DMS 273 (cell line): ENCODE measurements around the gene EHD3.
"Not testable (repeated sequence)": the region's sequence is repeated elsewhere in the genome, so short reads cannot be mapped to it uniquely, and the experiment has no call there.

ENCODE experiments used
- DNase-seq: peaks from one replicate; lab custom pipeline; 2025; ENCODE audit not compliant: unreplicated experiment; lab: John Stamatoyannopoulos, UW

The EHD3 gene

GRCh38 chr2:31283193-31283919, 49.4 kb downstream of the EHD3 start:
- DNase-seq, result not testable (repeated sequence)

- no peak for DNase-seq
Measured at GRCh38 chr2:31284107-31284506, 50.2 kb downstream of the EHD3 start.

GRCh38 chr2:31286230-31286629, 52.3 kb downstream of the EHD3 start:
- no peak for DNase-seq

- DNase-seq, result no peak
Measured at GRCh38 chr2:31286961-31287550, 53.1 kb downstream of the EHD3 start.

- DNase-seq, result no peak
Measured at GRCh38 chr2:31287654-31288053, 53.7 kb downstream of the EHD3 start.

GRCh38 chr2:31294196-31294595, 60.2 kb downstream of the EHD3 start:
- DNase-seq, result no peak

- DNase-seq, result no peak
Measured at GRCh38 chr2:31296641-31297287, 62.8 kb downstream of the EHD3 start.

GRCh38 chr2:31297751-31298150, 63.8 kb downstream of the EHD3 start:
- DNase-seq, result no peak

GRCh38 chr2:31299547-31299946, 65.6 kb downstream of the EHD3 start:
- DNase-seq, result no peak

GRCh38 chr2:31300309-31300708, 66.4 kb downstream of the EHD3 start:
- DNase-seq, result no peak

GRCh38 chr2:31302940-31303563, 69.1 kb downstream of the EHD3 start:
- no peak for DNase-seq

GRCh38 chr2:31304816-31305215, 70.9 kb downstream of the EHD3 start:
- DNase-seq, result no peak

- DNase-seq, result no peak
Measured at GRCh38 chr2:31312898-31313297, 78.9 kb downstream of the EHD3 start.

GRCh38 chr2:31314761-31315160, 80.8 kb downstream of the EHD3 start:
- no peak for DNase-seq

- DNase-seq, result no peak
Measured at GRCh38 chr2:31317396-31317795, 83.4 kb downstream of the EHD3 start.

- no peak for DNase-seq
Measured at GRCh38 chr2:31318361-31319336, 84.7 kb downstream of the EHD3 start.
